B cell (primary cell): ENCODE measurements around the gene OCA2. TPM values are rescaled to one million over a fixed set of nuclear protein-coding genes. Genes with fewer than 3 reads are reported as not detected.

Source experiments
- ATAC-seq: fragments of 200-7000 bp; cut with Tn5 transposase; one replicate; pipeline ENCODE4 v1.10.0; 2021; ENCODE audit warnings: low read depth, mild to moderate bottlenecking, moderate number of reproducible peaks, moderate library complexity
- CTCF ChIA-PET: fragments of 350-600 bp; sonication (Branson Sonifier 250); formaldehyde crosslinking; loops from one replicate; lab custom pipeline; 2021; ENCODE audit warnings: antibody characterized with exemption, inconsistent platforms; lab: Charles Lee
- POLR2A ChIA-PET: fragments of 350-600 bp; sonication (Branson Sonifier 250); formaldehyde crosslinking; loops from one replicate; lab custom pipeline; 2021; ENCODE audit warnings: antibody characterized with exemption; lab: Charles Lee
- DNase-seq: peaks from one replicate; pipeline ENCODE4 v3.0.0; 2013
- H2AFZ ChIP-seq: 2 replicates; pipeline ENCODE4 v1.6.1; 2012; ENCODE audit warnings: mild to moderate bottlenecking, low read depth, low read length; ENCODE audit not compliant: insufficient read depth, poor library complexity, severe bottlenecking
- H3K27ac ChIP-seq, 2 donors: 1 replicate in 1 of 2; 2 replicates in 1 of 2; pipeline ENCODE4 v1.5.1; 2012 to 2013; ENCODE audit warnings: low read length in 2 of 2, mild to moderate bottlenecking in 2 of 2, moderate library complexity in 1 of 2
- H3K27me3 ChIP-seq, 4 experiments: fragments of 200-600 bp in 1 of 4; sonication (generic) in 1 of 4; replicated peaks in 1 of 4; 1 replicate in 2 of 4; 2 replicates in 2 of 4; pipeline versions ENCODE4 v1.6.1 to v1.7.0; 2013 to 2016; ENCODE audit warnings: low read length in 3 of 4, mild to moderate bottlenecking in 2 of 4, mixed read lengths in 1 of 4, moderate library complexity in 1 of 4; ENCODE audit not compliant: insufficient read depth in 4 of 4, control insufficient read depth in 3 of 4; ENCODE audit errors: control extremely low read depth in 1 of 4
- H3K36me3 ChIP-seq, 2 experiments: replicated peaks in 1 of 2; 1 replicate in 1 of 2; 2 replicates in 1 of 2; pipeline versions ENCODE4 v1.6.1 to v1.7.1; 2013; ENCODE audit warnings: low read length in 1 of 2; ENCODE audit not compliant: insufficient read depth in 2 of 2, control insufficient read depth in 1 of 2; ENCODE audit errors: control extremely low read depth in 1 of 2, extremely low read depth in 1 of 2
- H3K4me1 ChIP-seq, 2 donors: fragments of 200-600 bp in 1 of 2; sonication (generic) in 1 of 2; 1 replicate in 1 of 2; 2 replicates in 1 of 2; pipeline versions ENCODE4 v1.5.1 to v1.6.1; 2013 to 2017; ENCODE audit warnings: low read length in 2 of 2; ENCODE audit not compliant: control insufficient read depth in 2 of 2, insufficient read depth in 2 of 2
- H3K4me2 ChIP-seq: replicated peaks from 2 replicates; pipeline ENCODE3; 2012; ENCODE audit warnings: mild to moderate bottlenecking, low read depth, low read length; ENCODE audit not compliant: poor library complexity, severe bottlenecking
- H3K4me3 ChIP-seq, 5 experiments: fragments of 200-600 bp in 1 of 5; sonication (generic) in 1 of 5; 1 replicate in 3 of 5; 2 replicates in 2 of 5; pipeline versions ENCODE4 v1.5.1 to v1.7.0; 2011 to 2016; ENCODE audit warnings: low read length in 4 of 5, mild to moderate bottlenecking in 4 of 5, low read depth in 2 of 5, control low read depth in 1 of 5, moderate library complexity in 1 of 5; ENCODE audit not compliant: insufficient read depth in 1 of 5; ENCODE audit errors: control extremely low read depth in 1 of 5, extremely low read depth in 1 of 5
- H3K79me2 ChIP-seq: fragments of 200-600 bp; sonication (generic); one replicate; pipeline ENCODE4 v1.6.0; 2016; ENCODE audit warnings: low read length; ENCODE audit not compliant: control insufficient read depth, insufficient read depth
- H3K9ac ChIP-seq: fragments of 200-600 bp; sonication (generic); 2 replicates; pipeline ENCODE4 v1.6.1; 2017; ENCODE audit warnings: mild to moderate bottlenecking, low read length, moderate library complexity
- H3K9me3 ChIP-seq, 3 donors: one replicate each; pipeline versions ENCODE4 v1.6.1 to v1.7.1; 2013; ENCODE audit warnings: low read length in 2 of 3; ENCODE audit not compliant: control insufficient read depth in 2 of 3, insufficient read depth in 1 of 3; ENCODE audit errors: control extremely low read depth in 1 of 3
- H4K20me1 ChIP-seq: 2 replicates; pipeline ENCODE4 v1.6.0; 2012; ENCODE audit warnings: mild to moderate bottlenecking, low read length; ENCODE audit not compliant: insufficient read depth, control insufficient read depth, poor library complexity, severe bottlenecking
- H3K27ac Mint-ChIP-seq: one replicate; pipeline ENCODE4 v1.8.0; 2021; ENCODE audit warnings: mixed read lengths
- H3K27me3 Mint-ChIP-seq: one replicate; pipeline ENCODE4 v1.8.0; 2021; ENCODE audit warnings: mixed read lengths
- H3K4me1 Mint-ChIP-seq: one replicate; pipeline ENCODE4 v1.8.0; 2021; ENCODE audit warnings: mixed read lengths
- H3K4me3 Mint-ChIP-seq: one replicate; pipeline ENCODE4 v1.8.0; 2021; ENCODE audit warnings: mixed read lengths
- H3K9me3 Mint-ChIP-seq: one replicate; pipeline ENCODE4 v1.8.0; 2022; ENCODE audit warnings: mixed read lengths; ENCODE audit not compliant: insufficient read depth
- EZH2 ChIP-seq: IDR thresholded peaks from 2 replicates; pipeline ENCODE4 v1.6.1; 2012; ENCODE audit warnings: borderline replicate concordance, low read depth, mild to moderate bottlenecking, moderate library complexity, low read length; ENCODE audit not compliant: insufficient read depth, poor library complexity, severe bottlenecking
- WGBS: methylation state at CpG from one replicate; pipeline ENCODE4 v1.1.5; 2013; ENCODE audit warnings: missing lambda C conversion rate; ENCODE audit not compliant: insufficient coverage; 5-methylcytosine and 5-hydroxymethylcytosine counted together
- intact Hi-C: fragments of 100-400 bp; cut with micrococcal nuclease; formaldehyde crosslinking; loops from one replicate; pipeline ENCODE4 v1.10.0; 2022
- polyA plus RNA-seq: library from polyadenylated mRNA; depleted of rRNA; stranded (reverse); fragments of >200 nt; gene quantifications from 2 replicates; pipeline ENCODE4 v1.2.3, GENCODE V29; 2012
- total RNA-seq, 2 donors: library from RNA; stranded (reverse); fragments of 120-200 nt in 1 of 2; gene quantifications; 1 replicate in 1 of 2; 2 replicates in 1 of 2; pipeline versions ENCODE4 v1.2.3 to v1.2.4, GENCODE V29; 2013 to 2022
- TF ChIP-seq, protein P1 (sequence below): fragments of 200-600 bp; IDR thresholded peaks from one replicate; pipeline ENCODE4 v1.8.0; 2022; ENCODE audit warnings: antibody characterized with exemption, mild to moderate bottlenecking

Gene OCA2
- total and polyA plus RNA-seq, 2 donors (not counting 1 experiment from before 2014, with no cell fraction given) = 0.12 TPM; not detected in 1

DNA sequence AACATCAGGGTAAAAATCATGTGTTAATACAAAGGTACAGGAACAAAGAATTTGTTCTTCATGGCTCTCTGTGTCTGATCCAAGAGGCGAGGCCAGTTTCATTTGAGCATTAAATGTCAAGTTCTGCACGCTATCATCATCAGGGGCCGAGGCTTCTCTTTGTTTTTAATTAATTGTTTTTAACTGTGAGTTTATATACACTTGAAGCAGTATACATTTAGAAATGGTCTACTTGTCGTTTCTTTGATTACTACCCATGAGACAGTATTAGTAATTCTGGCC lies 21.2 kb upstream of the OCA2 start:
- H3K9ac ChIP-seq = no peak overlapping the region
- ChIA-PET POLR2A (no interaction called here), CTCF (no interaction called here)
- no peak for DNase-seq
- intact Hi-C loops = no loop called here
- no peak overlapping the region for H3K4me3 Mint-ChIP-seq
- H3K4me1 Mint-ChIP-seq = no peaks in the 10 kb centered on the region
- no peaks in the 10 kb centered on the region for H3K27me3 ChIP-seq
- H3K4me2 ChIP-seq = no peak overlapping the region
- no peaks in the 10 kb centered on the region for H3K9me3 ChIP-seq
- no peaks in the 10 kb centered on the region for H3K27me3 Mint-ChIP-seq
- TF ChIP-seq, protein P1, sequence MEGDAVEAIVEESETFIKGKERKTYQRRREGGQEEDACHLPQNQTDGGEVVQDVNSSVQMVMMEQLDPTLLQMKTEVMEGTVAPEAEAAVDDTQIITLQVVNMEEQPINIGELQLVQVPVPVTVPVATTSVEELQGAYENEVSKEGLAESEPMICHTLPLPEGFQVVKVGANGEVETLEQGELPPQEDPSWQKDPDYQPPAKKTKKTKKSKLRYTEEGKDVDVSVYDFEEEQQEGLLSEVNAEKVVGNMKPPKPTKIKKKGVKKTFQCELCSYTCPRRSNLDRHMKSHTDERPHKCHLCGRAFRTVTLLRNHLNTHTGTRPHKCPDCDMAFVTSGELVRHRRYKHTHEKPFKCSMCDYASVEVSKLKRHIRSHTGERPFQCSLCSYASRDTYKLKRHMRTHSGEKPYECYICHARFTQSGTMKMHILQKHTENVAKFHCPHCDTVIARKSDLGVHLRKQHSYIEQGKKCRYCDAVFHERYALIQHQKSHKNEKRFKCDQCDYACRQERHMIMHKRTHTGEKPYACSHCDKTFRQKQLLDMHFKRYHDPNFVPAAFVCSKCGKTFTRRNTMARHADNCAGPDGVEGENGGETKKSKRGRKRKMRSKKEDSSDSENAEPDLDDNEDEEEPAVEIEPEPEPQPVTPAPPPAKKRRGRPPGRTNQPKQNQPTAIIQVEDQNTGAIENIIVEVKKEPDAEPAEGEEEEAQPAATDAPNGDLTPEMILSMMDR = no peak
- TF ChIP-seq EZH2 = no peak
- 100% methylated on average over 1 of the region's 4 CpGs for WGBS
- H3K79me2 ChIP-seq = no peaks in the 10 kb centered on the region
- H3K9me3 Mint-ChIP-seq = no peaks in the 10 kb centered on the region
- H3K27ac ChIP-seq = no peak overlapping the region
- ATAC-seq = no peak
- H3K4me3 ChIP-seq = no peak overlapping the region
- H4K20me1 ChIP-seq = no peaks in the 10 kb centered on the region
- H3K4me1 ChIP-seq = no peaks in the 10 kb centered on the region
- peaks cover 12 to 46% of the 10 kb centered on the region in 2 experiments for H3K36me3 ChIP-seq
- no peak overlapping the region for H2AFZ ChIP-seq
- H3K27ac Mint-ChIP-seq = no peak overlapping the region

DNA sequence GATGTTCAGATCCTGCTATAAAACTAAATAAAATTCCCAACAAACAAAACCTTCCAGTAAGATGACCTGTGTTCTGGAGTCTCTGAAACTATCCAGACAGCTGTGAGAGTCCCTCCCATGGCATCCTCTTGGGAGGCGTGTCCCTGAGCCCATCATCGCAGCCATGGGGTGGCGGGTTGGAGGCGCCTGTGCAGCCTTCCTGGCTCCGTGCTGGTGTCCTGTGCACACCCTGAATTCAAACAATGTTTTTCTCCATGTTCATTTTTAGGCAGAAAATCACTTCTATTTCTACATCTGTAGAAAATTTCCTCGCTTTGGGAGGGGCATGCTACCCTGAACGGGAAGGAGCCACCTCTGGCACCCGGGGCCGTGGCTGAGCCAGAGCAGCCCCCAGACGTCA lies 19.4 kb upstream of the OCA2 start:
- no peak overlapping the region for H3K27ac Mint-ChIP-seq
- H3K4me3 ChIP-seq = no peak overlapping the region
- no peaks in the 10 kb centered on the region for H3K27me3 Mint-ChIP-seq
- CTCF ChIA-PET = no interaction called here
- no peak overlapping the region for H2AFZ ChIP-seq
- no peak overlapping the region for H3K27ac ChIP-seq
- H3K27me3 ChIP-seq = no peaks in the 10 kb centered on the region
- DNase-seq = no peak
- 98% methylated on average over 9 of the region's 10 CpGs for WGBS
- H3K4me1 Mint-ChIP-seq = no peaks in the 10 kb centered on the region
- TF ChIP-seq, protein P1 = no peak
- no peak for TF ChIP-seq EZH2
- ATAC-seq = no peak
- no peaks in the 10 kb centered on the region for H4K20me1 ChIP-seq
- POLR2A ChIA-PET = no interaction called here
- H3K9ac ChIP-seq = no peak overlapping the region
- intact Hi-C loops = no loop called here
- no peak overlapping the region for H3K4me2 ChIP-seq
- H3K9me3 ChIP-seq = no peaks in the 10 kb centered on the region
- no peaks in the 10 kb centered on the region for H3K4me1 ChIP-seq
- H3K9me3 Mint-ChIP-seq = no peaks in the 10 kb centered on the region
- peaks cover 12 to 55% of the 10 kb centered on the region in 2 experiments for H3K36me3 ChIP-seq
- H3K4me3 Mint-ChIP-seq = no peak overlapping the region
- H3K79me2 ChIP-seq = no peaks in the 10 kb centered on the region
